Activated CD8-positive, alpha-beta memory T cell treated with anti-CD3 and anti-CD28 coated beads, Interleukin-2, amount 50 U/mL, for 24 hours (primary cell): ENCODE data around the gene SYNE2.

Source experiments
- DNase-seq: peaks from one replicate; pipeline ENCODE4 v3.0.0-alpha.2; 2020; ENCODE audit errors: extremely low read depth

Gene SYNE2

DNA sequence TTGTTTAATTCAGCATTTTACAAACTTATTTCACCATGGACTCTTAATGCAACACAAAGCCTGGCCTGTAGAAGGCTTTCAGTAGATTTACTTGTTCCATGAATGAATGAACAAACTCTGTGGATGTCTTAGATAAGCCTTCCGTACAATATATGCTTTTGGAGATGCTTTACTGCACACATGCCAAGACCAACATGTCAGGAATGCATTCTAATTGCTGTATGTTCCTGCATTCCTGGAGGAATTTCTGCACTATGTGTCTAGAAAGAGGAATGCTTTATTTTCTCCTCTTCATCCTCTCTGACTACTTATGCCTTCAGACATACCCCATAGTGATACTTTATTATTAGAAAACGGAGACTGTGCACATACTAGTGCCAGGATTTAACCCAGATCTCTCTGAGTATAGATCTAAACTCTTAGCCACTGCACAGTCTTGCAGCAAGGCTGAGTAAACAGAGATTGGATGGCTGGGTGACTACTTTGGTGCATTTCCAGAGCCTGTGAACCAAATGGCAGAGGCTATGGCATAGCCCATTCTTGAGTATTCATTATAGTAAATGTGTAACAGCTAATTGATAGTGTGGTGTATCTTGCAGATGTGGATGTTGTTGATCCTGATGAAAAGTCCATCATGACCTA lies 108.2 kb downstream of the SYNE2 start:
- DNase-seq = no peak

DNA sequence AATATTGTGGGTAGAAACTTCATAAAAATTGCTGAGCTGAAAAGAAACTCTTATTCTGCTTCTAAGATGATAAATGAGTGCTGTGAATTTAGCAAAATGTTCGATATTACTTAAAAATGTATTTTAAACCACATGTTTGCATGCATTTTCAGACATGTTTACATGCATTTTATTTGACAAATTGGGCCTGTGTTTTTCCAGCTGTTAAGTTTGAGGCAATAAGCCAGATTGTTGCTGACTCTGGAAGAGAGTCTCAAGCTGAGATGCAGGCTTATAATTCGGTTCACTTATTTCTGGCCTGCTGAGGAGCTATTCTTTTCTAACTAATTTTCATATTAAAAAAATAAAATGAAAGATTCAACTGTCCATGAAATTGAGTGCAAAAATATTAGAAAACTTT lies 110.1 kb downstream of the SYNE2 start:
- DNase-seq = no peak

DNA sequence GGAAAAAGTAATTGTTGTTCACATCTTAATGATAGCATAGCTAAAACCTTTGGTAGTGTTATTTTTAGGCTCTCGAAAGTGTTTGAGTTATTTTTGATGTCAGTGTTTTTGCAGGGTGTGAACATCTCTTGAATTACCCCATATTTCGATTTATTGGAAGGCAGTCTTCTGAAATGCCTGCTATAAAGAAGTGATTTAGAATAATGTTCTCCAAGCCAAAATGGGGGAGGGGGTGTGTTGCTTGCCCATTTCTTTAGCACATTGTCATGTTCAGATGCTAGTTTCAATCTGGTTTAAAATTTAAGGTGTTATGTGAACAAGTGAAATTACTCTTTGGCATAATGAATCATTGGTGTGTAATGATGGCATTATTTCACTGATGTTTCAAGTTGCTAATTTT lies 110.6 kb downstream of the SYNE2 start:
- no peak for DNase-seq

DNA sequence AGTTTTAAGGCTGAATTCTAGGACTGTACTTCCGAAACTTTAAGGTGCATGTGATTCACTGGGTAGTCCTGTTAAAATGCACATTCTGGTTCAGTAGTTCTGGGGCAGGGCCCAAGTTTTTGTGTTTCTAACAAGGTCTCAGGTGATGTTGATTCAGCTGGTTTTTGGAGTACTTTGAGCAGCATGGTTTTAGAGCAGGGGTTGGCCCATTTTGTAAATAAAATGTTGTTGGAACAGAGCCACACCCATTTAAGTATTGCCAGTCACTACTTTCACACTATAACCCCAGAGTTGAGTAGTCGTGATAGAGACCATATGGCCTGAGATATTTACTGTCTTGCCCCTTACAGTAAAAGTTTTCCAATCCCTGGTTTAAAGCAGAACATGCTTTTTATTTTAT lies 111.3 kb downstream of the SYNE2 start:
- no peak for DNase-seq

DNA sequence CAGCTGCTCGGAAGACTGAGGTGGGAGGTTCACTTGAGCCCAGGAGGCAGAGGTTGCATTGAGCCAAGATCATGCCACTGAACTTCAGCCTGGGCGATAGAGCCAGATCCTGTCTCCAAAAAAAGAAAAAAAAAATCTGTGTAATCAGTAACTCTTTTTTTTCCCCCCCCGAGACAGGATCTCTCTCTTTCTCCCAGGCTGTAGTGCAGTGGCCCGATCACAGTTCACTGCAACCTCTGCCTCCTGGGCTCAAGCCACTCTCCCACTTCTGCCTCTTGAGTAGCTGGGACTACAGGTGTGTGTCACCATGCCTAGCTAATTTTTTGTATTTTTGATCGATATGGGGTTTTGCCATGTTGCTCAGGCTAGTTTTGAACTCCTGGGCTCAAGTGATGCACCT lies 113.6 kb downstream of the SYNE2 start:
- DNase-seq = no peak

DNA sequence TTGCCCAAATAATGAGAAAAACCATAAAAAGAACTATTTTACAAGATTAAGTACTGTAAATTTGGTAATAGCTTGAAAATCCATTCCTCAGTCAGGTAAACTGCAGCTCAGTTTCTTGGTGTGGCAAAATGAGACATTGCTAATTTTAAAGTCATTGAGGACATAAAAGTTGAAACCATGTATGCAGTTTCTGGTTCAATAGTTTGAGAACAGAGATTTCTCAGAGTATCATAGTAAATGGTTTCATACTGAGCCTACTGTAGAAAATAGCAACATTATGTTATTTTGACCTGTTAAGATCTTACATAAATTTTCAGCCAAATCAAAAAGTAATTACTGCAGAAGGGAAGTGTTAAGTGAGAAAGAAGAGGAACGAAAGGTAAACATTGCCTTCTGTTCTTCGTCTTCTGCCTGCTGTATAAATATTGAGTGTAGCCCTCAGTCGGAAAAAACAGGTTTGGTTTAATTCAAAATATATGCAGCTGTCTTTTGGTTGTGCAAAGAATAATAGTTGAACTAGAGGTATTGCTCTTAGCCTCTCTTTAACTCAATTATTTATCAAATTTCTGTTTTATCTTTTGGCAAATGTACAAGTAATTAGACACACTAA lies 119.6 kb downstream of the SYNE2 start:
- no peak for DNase-seq

DNA sequence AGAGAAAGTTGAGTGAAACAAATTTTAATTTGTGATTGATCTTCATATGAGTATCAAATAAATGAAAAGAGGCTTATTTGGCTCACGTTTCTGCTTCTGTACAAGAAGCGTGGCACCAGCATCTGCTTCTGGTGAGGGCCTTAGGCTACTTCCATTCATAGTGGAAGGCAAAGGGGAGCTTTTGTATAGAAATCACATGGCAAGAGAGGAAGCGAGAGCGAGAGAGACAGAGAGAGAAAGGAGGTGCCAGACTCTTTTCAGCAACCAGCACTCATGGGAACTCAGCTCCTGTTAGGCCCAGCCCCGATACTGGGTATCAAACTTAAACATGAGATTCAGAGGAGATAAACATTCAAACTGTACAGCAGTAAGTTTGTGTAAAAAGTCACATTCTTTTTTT lies 121.4 kb downstream of the SYNE2 start:
- no peak for DNase-seq

DNA sequence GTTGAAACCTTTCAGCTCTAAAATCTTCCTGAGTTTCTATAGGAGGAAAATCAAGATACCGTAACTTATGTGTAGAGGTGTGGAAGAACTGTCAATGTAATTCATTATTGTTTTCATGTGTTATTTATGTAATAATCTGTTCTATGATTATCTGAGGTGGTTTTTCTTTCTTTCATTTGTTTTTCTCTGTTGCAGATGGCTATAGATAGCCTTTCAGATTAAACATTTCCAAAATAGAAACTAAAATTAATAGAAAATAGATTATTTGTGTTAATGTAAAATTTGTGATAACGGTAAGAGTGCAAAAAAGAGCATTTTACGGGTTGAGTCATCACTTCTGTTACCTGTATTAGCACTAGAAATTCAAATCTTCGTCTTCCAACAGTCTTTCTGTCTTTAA lies 128.8 kb downstream of the SYNE2 start:
- no peak for DNase-seq

DNA sequence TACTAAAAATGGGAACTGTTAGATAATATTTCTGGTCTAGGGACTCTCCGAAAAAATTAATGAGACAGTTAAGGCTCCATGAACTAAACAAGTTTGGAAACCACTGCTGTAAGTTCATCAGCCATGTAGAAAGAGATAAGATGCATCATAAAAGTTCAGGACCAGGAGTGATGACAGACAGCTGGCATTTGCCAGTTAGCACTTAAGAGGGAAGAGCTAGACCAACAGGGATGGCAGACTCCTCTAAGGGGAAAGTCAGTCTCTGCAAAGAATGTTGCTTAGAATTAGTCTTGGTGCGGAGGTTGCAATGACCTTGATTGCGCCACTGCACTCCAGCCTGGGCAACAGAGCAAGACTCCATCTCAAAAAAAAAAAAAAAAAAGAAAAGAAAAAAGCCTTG lies 129.4 kb downstream of the SYNE2 start:
- no peak for DNase-seq

DNA sequence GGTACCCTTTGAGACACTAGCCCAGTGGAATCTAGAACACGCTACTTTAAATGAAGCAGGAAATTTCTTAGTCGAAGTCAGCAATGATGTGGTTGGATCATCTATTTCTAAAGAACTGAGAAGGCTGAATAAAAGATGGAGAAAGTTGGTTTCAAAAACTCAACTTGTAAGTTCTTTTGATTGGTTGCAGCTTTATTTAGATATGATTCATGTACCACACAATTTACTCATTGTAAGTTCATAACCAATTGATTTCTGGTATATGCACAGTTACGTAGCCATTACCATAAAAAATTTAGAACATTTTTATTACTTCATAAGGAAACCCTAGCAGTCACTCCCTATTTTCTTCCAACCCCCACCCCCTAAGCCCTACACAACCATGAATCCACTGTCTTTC lies 129.8 kb downstream of the SYNE2 start:
- no peak for DNase-seq

DNA sequence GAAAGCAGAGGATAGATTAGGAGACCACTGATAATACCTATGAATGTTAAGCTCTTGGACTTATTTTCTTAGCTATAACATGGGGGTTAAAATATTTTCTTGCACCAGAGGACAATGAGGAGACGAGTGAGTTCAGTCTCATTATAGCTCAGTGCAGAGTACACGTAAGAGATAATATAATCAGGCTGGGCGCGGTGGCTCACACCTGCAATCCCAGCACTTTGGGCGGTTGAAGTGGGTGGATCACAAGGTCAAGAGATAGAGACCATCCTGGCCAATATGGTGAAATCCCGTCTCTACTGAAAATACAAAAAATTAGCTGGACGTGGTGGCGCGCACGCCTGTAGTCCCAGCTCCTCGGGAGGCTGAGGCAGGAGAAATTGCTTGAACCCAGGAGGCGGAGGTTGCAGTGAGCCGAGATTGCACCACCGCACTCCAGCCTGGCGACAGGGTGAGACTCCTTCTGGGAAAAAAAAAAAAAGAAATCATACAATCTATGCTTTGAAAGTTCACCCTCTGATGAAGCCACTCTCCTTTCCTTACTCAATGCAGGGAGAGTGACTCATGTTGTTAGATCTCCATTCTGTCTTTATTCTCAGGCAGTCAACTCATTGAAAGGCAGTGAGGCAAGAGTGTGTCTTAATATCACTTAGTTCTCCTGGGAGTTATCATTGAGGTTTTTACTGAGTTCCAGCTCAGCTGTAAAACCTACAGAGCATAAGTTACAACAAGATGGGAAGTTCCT lies 134.2 kb downstream of the SYNE2 start:
- DNase-seq = no peak

DNA sequence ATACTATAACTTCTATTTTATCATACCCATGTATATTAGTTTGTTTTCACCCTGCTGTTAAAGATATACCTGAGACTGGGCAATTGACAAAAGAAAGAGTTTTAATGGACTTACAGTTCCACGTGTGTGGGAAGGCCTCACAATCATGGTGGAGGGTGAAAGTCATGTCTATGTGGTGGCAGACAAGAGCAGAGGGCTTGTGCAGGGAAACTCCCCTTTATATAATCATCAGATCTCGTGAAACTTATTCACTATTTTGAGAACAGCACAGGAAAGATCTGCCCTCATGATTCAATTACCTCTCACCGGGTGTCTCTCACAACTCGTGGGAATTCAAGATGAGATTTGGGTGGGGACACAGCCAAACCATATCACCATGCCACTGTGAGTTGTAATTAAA lies 135.8 kb downstream of the SYNE2 start:
- no peak for DNase-seq

DNA sequence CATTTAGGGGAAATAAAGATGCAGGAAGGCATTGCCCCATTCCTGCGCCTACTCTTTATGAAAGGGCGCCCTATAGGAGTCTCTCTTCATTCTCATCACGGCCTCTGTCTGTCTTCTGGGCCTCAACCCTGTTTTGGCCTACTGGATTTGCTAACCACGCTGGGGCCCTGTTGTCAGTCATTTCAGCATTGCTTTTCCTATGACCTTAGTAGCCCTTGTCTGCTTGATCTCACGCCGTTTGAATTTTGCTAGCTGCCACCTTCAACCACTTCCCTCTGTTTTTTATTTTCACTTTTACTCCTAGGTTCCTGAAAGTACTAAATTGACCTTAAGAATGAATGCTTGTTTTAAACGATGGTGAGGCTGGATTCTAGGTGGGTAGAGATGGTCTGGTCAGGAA lies 139.0 kb downstream of the SYNE2 start:
- no peak for DNase-seq

DNA sequence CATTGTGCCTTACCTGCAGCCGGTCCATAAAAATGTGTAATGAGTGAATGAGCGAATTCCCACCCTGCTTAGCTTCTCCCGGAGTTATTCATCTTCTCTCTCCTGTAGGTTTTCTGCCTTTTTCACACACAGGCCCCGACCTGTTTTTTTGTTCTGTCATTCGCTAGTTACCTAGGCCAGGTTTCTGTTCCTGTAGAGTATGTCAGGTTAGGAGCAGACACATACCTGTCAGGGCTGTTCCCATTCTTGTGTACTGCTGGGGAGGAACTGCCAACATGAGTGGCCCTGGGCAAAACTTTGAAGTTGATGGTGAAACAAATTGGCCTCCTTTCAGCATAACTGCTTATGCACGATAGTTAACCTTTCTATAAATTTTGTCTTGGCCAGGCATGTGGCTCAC lies 140.1 kb downstream of the SYNE2 start:
- DNase-seq = no peak

DNA sequence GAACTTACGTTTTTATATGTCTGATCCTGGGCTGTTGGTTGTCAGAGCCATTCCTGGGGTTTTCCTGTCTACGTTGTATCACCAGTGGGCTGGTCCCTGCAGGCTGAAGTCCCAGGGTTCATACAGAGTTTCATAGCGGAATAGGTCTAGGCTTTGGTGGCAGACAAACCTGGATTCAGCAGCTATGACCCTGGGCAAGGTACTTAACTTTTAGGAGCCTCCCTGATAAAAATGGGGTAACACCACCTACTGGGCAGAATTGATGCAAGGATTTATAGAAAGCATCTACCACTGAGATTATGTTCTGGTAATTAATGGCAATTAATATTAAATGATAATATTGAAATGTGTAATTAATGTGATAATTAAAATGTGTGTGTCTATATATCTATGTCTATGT lies 141.2 kb downstream of the SYNE2 start:
- DNase-seq = no peak

DNA sequence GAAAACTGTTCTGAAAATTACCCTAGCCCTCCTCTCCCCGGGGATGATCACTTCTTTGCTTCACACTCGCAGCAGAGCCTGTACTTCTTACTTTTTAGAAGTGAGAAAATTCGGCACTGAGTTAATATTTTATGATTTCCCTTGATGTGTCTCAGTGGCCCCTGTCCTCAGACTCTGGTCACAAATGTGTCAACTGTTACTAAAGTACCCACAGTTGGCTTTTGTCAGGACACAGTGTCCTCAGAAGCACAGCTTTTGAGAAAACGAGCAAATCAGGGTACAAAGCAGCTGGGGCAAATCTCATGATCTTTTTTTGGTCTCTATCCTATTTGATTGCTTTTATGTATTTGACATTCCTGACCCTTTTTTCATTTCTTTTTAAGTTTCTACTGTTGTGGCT lies 142.5 kb downstream of the SYNE2 start:
- no peak for DNase-seq

DNA sequence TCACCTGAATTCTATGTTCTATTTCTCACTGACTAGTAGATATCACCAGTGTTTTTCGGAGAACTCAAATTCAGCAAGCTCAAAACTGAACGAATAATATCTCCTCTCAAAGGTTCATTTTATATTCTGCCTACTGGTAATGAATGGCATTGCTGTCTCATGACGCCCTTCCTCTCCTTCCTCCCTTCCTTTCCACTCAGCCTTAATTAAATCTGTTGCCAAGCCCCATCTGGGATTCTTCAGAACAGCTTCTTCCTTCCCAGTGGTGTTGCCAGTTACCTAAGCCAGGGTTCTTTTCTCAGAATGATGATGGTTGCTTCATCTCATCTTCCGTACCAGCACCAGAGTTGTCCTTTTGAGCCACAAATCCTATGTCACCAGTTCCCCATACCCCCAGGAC lies 143.2 kb downstream of the SYNE2 start:
- DNase-seq = no peak

DNA sequence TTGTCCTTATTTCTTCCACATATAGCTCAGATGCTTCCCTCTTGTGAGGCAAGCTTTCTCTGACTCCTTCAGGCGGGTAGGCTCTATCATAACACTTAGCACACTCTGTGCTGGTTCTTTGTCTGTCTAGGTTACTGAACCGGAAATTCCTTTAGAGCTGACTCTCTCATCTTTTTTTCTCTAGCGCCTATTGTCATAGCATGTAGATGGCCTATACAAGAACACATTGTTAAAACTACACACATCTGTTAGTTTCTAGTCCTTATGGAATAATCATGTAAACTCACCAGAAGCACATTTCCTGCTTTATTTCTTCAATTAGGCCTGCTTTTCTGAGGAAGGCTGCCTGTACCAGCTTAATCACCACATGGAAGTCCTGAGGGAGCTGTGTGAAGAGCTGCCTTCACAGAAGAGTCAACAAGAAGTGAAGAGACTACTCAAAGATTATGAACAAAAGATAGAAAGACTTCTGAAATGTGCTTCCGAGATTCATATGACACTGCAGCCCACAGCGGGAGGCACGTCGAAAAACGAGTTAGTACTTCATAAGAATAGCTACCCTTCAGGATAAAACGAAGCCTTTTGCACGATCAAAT lies 143.9 kb downstream of the SYNE2 start:
- DNase-seq = no peak

DNA sequence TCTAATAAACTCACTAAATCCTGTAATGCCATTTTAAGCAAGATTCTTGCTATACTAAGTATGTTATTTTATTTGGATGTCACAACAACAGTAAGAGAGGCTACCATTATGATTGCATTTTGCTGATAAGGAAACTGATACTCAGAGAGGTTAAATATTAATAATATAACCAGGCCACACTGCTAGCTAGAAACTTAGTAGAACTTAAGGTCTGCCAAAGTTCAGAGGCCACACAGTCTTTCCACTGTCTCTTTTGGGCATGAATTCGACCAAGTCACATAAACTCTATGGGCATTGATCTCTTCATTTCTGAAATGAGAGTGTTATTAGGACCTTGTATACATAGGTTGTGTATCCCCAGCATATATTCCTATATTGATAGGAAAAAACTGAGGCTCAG lies 147.9 kb downstream of the SYNE2 start:
- DNase-seq = no peak

DNA sequence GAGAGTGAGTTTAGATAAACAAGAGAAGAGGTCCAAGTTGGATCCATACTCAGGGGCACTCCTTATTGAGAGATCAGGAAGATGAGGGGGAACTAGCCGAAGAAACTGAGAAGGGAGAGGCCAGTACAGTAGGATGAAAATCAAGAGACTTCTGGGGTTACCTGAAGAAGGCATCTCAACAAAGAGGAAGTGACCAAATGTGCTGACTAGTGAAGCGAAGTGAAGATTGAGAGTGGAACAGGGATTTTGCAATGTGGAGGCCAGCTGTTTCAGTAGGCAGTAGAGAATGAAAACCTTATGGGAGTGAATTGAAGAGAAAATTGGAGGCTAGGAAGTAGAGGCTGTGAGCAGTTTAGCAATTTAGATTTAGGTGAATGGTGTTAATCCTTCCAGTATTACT lies 153.0 kb downstream of the SYNE2 start:
- DNase-seq = no peak

DNA sequence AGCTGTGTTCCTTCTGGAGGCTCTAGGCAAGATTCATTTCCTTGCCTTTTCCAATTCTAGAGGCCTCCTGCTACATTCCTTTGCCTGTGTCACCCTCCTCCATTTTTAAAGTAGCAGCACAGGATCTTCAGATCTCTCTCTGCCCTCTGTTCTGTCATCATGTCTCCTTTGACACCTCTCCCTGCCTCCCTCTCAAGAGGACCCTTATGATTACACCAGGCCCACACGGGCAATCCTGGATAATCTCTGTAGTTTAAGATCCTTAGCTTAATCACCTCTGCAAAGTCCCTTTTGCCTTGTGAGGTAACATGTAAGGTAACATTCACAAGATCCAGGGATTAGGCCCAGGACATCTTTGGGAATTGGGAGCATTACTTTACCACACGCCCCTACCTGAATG lies 155.2 kb downstream of the SYNE2 start:
- DNase-seq = no peak

DNA sequence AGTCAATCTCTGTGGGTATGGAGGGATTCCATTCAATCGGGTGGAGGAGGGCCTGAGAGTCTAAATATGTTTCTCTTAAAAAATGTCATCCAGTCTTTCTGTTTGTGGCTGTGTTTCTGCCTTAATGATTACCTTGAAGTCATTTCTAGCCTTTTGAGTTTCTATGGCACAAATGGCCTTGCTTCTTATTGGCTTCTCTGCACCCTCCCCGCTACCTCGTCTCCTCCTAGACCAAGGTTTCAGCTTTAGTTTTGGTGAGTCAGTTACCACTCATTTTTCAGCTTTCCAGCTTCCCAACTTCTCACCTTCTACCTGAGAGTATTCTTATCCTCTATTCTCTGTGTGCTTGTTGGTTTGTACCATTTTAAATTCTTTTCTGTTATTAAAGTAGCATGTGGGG lies 159.2 kb downstream of the SYNE2 start:
- DNase-seq = no peak

DNA sequence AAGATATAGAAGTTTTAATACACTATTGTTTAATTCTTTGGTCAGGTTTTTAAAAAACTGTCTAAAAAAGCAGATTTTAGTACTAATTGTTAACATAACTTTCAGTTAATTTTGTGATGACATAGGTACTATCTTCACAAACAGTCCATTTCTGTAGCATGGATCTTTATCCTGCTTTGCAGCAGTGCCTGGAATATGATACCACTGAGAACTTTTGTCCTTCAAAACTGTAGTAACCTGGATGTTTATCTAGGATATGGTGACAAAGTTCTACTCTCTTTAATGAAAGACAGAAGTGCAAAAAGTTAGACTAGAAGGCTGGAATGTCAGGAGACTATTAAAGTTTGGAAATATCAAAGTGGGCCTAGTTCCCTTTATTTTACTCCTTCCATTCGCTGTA lies 159.9 kb downstream of the SYNE2 start:
- no peak for DNase-seq
